ENCODE results near the gene FYB2. TPM values are rescaled to one million over a fixed set of nuclear protein-coding genes. Genes with fewer than 3 reads are reported as not detected.
"Not testable (repeated sequence)": the region's sequence is repeated elsewhere in the genome, so short reads cannot be mapped to it uniquely, and the experiment has no call there.

The FYB2 gene
- total RNA-seq, 1 experiment from 2014 or later = not detected

GRCh38 chr1:56797065-56797685, 22.0 kb downstream of the FYB2 start:
- no peak for DNase-seq (ENCODE audit: low read depth)

DNA sequence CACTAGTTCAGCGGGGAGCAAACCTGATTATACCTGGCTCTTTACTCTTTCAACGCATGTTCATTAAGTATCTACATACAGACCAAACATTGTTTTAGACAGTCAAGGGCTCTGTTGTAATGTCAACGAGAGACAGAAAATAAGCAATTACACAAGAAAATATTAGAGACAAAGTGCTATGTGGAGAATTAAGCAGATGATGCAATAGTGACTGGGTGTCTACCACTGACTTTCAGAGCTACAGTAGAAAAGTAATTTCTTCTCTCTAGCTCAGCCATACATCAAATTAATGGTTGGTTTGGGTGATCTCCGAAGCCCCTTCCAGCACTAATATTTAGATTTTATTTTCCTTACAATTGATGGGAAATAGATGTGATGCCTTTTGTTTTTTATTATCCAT, 23.3 kb downstream of the FYB2 start:
- DNase-seq (ENCODE audit: low read depth) = no peak

GRCh38 chr1:56790036-56790435, 29.2 kb downstream of the FYB2 start:
- DNase-seq (ENCODE audit: low read depth) = no peak

- DNase-seq (ENCODE audit: low read depth) = peak; percentile 17
Observed at GRCh38 chr1:56788588-56788987, 30.6 kb downstream of the FYB2 start.

DNA sequence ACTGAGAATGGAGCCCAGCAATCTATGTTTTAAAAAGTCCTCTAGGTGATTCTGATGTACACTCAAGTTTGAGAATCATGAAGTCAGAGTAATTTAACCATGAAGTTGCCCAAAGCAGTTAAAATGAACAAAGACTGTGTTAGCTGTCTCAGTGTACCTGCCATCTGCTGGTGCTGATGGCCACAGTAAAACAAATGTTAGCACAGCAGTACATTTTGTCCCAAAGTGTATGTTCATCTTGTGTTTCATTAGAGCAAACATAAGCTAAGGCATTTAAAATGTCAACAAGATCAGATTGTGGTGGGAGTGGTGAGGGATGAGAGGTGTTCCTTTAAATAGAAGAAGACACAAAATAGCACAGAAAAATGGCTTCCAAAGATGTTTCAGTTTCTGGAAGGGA, 31.1 kb downstream of the FYB2 start:
- no peak for DNase-seq (ENCODE audit: low read depth)

DNA sequence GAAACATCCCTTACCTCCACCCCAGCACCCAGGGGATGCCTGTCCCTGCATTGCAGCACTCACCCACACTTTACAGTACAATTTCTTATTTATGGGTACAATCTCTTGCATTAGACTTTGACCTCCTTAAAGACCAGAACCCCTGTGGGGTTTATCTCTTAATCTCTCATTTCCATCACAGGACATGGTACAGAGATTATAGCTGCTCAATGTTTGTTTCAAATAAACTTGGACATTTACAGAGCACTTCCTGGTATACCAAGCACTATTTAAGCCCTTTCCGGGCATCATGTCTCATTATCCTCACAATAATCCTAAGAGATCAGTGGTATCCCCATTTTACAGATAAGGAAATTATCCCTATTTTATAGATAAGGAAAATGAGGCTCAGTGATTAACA, 31.9 kb downstream of the FYB2 start:
- no peak for DNase-seq (ENCODE audit: low read depth)

- no peak for DNase-seq (ENCODE audit: low read depth)
Observed at GRCh38 chr1:56782773-56783172, 36.4 kb downstream of the FYB2 start.

- no peak for DNase-seq (ENCODE audit: low read depth)
Observed at GRCh38 chr1:56780826-56781225, 38.4 kb downstream of the FYB2 start.

DNA sequence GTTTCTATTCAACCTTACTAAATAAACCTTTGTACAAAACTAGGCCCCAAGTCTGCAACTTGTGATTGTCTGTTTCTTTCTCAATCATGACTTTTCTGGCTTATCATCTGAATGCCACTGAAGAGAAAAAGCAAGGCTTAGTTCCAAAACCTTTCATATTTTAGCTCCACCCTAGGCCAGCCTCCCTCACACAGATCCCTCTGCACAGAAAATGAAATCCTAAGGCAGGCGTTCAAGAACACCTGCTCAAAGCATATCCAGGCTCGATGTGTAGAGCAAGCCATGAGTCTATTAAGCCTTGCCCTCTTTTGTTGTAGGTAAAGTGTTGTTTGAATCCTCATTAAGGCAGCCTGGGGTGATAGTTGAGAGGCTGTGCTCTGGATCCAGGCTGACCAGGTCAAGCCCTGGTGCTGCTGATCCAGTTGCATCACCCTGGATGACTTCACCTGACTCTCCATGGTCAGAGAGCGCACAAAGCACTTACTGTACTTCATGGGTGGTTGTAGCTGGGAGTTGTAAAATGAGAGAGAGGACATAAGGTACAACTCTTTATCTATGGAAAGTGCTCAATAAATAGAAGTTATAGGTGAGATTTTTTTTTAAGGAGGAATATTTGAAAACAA, 39.0 kb downstream of the FYB2 start:
- no peak for DNase-seq (ENCODE audit: low read depth)

- DNase-seq (ENCODE audit: low read depth) = no peak
Observed at GRCh38 chr1:56777972-56778371, 41.2 kb downstream of the FYB2 start.

- not testable (repeated sequence) for DNase-seq (ENCODE audit: low read depth)
Observed at GRCh38 chr1:56774732-56775131, 44.5 kb downstream of the FYB2 start.

DNA sequence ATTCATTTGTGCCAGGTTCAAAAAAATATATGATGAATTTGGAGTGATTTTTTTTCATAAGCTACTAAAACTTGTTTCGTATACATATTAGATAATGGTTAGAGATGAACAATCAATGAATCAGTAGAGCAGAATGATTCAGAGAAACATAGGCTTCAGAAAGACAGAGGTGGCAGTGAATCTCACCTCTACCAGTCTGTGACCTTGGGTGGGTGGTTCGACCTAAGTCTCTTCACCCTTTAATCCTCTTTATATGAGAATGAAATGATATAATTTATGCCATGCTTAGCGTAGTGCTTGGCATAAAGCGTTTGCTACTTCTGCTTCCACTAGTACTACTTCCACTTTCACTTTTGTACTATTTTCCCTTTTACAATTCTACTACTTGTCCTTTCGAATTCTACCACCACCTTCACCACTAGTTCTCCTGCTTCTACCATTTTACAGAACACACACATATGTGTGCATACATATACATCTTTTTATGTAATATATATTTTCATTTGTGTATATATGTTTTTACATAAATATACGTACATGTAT, 45.1 kb downstream of the FYB2 start:
- DNase-seq (ENCODE audit: low read depth) = peak; percentile 9

- DNase-seq (ENCODE audit: low read depth) = peak; percentile 25
Observed at GRCh38 chr1:56773341-56774066, 45.7 kb downstream of the FYB2 start.

- no peak for DNase-seq (ENCODE audit: low read depth)
Observed at GRCh38 chr1:56771717-56772116, 47.5 kb downstream of the FYB2 start.

GRCh38 chr1:56758794-56759193, 60.4 kb downstream of the FYB2 start:
- DNase-seq (ENCODE audit: low read depth) = no peak

- no peak for DNase-seq (ENCODE audit: low read depth)
Observed at GRCh38 chr1:56758135-56758534, 61.1 kb downstream of the FYB2 start.

DNA sequence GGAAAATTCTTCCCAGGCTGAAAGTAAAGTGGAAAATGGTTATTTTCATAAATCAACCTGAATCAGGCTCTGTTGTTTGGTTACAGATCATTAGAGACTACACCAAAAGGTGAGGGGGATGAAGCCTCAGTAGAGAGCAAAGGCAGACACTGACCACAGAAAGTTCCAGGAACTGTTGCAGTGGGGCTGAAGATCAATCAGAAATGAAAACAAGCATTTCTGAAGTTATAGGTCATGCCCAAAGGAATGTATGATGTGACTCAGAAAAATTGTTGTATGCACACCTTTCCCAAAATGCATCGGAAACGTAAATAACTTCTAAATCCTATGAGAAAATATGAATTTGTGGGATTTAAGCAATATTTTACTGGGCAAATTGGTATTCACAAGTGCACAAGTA, 63.3 kb downstream of the FYB2 start:
- DNase-seq (ENCODE audit: low read depth) = no peak

- no peak for DNase-seq (ENCODE audit: low read depth)
Observed at GRCh38 chr1:56754708-56755479, 64.3 kb downstream of the FYB2 start.

- no peak for DNase-seq (ENCODE audit: low read depth)
Observed at GRCh38 chr1:56745231-56745630, 74.0 kb downstream of the FYB2 start.

DNA sequence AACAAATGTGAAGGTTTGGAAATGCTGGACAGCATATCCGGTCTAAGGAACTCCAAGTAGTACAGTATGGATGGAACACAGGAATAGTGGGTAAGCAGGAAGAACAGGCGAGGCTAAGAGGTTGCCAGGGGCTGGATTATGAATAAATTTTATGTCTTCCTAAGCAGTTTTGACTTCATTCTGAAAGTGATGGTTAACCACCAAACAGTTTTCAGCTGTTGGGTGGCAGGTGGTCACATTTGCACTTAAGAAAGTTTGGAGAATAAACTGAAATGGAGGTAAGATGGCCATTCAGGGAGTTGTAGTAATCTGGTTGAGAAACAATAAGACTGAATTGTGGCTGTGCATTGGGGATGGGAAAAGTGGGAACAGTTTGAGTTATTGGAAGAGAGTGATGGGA, 90.2 kb downstream of the FYB2 start:
- DNase-seq (ENCODE audit: low read depth) = no peak

DNA sequence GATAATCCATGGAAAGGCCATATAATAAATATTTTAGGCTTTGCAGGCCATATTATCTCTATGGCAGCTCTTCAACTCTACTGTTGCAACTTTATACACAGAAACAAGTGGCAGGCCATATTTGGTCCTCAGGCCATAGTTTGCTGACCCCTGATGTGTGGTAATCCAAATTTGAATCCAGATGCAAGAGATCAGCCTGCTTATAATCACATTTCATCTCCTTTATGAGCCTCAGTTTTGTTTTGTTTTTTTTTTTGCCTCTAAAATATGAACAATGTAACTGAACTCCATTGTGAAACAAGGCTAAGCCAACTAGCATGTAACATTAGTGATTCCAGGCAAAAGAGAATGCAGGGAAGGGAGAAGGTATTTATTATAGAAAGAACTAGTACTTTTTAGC, 92.5 kb downstream of the FYB2 start:
- DNase-seq (ENCODE audit: low read depth) = no peak

- DNase-seq (ENCODE audit: low read depth) = no peak
Observed at GRCh38 chr1:56719171-56719570, 100.0 kb downstream of the FYB2 start.

All from HT1080 (cell line).